Stimulated activated naive B cell treated with anti-CD40 and anti-IgM and Interleukin-4, amounts not matched to agents 10 μg/mL and 1 μg/mL and 100 μg/mL, for 72 hours (primary cell): ENCODE measurements around the gene MFF.

ENCODE experiments used
- ATAC-seq, 2 donors: fragments of 150-1000 bp; cut with Tn5 transposase; replicated peaks; 2 replicates each; pipeline ENCODE4 v1.10.0; 2021; ENCODE audit warnings: moderate library complexity in 1 of 2
- DNase-seq: peaks from one replicate; pipeline ENCODE4 v3.0.0; 2021
- H3K27ac Mint-ChIP-seq: one replicate; pipeline ENCODE4 v1.8.0; 2022; ENCODE audit warnings: mild to moderate bottlenecking, mixed read lengths
- H3K27me3 Mint-ChIP-seq, 2 donors: one replicate each; pipeline ENCODE4 v1.8.0; 2022; ENCODE audit warnings: mixed read lengths in 2 of 2
- H3K36me3 Mint-ChIP-seq, 2 donors: one replicate each; pipeline ENCODE4 v1.8.0; 2022; ENCODE audit warnings: mixed read lengths in 2 of 2, mild to moderate bottlenecking in 1 of 2
- H3K4me1 Mint-ChIP-seq, 2 donors: one replicate each; pipeline ENCODE4 v1.8.0; 2022; ENCODE audit warnings: mixed read lengths in 2 of 2, mild to moderate bottlenecking in 1 of 2
- H3K4me3 Mint-ChIP-seq, 2 donors: one replicate each; pipeline ENCODE4 v1.8.0; 2022; ENCODE audit warnings: mild to moderate bottlenecking in 2 of 2, mixed read lengths in 2 of 2, moderate library complexity in 1 of 2
- H3K9me3 Mint-ChIP-seq, 2 donors: one replicate each; pipeline ENCODE4 v1.8.0; 2022; ENCODE audit warnings: mixed read lengths in 2 of 2, mild to moderate bottlenecking in 1 of 2

Gene MFF

DNA sequence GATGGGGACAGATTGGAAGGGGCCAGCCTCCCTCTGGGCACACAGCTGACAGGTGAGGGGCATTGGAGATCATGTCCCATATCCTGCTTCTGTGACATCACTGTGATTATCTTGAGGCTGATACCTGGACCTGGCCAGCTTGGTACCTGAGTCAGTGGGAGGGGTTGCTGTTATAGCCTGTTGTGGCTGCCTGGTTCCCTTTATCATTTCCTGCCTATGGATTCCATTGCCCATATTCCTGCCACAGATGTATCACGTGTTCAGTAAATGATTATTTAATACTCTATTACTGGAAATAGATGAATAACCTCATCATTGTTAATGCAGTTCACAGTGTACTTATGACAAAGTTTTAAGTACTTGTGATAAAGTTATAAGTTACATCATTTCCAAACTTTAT, 70.5 kb downstream of the MFF start:
- no peaks in the 10 kb centered on the region for H3K36me3 Mint-ChIP-seq
- no peak overlapping the region for H3K27ac Mint-ChIP-seq
- H3K4me1 Mint-ChIP-seq = peaks cover 17 to 41% of the 10 kb centered on the region in 2 donors
- DNase-seq (no peak), ATAC-seq (peak in 1 of 2 donors; percentile 29)
- no peak overlapping the region for H3K4me3 Mint-ChIP-seq
- no peaks in the 10 kb centered on the region for H3K27me3 Mint-ChIP-seq
- peaks cover 0 to 1% of the 10 kb centered on the region in 2 donors for H3K9me3 Mint-ChIP-seq

DNA sequence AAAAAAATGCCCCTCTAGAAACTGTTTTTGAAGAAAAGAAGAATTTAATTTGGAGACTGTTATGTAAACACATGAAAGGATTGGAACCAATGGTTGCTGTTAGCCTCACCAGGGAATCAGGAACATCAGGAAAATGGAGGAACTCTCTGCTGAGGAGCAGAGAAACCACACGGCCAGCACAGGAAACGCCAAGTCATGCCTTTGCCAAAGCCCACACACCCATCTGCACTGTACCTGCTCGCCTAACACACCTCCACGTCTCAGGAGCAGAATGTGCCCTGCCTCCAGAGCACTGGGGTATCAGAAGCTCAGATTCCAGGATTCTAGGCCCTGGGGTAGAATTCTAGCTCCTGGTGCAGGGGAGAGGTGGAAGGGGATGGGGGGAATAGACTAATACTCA, 72.5 kb downstream of the MFF start:
- Mint-ChIP-seq H3K27me3 (peaks cover 0 to 3% of the 10 kb centered on the region in 2 donors), H3K27ac (no peak overlapping the region), H3K36me3 (peaks cover 0 to 4% of the 10 kb centered on the region in 2 donors), H3K4me1 (peaks cover 26 to 46% of the 10 kb centered on the region in 2 donors), H3K4me3 (no peak overlapping the region), H3K9me3 (no peaks in the 10 kb centered on the region)
- DNase-seq = no peak
- no peak for ATAC-seq

DNA sequence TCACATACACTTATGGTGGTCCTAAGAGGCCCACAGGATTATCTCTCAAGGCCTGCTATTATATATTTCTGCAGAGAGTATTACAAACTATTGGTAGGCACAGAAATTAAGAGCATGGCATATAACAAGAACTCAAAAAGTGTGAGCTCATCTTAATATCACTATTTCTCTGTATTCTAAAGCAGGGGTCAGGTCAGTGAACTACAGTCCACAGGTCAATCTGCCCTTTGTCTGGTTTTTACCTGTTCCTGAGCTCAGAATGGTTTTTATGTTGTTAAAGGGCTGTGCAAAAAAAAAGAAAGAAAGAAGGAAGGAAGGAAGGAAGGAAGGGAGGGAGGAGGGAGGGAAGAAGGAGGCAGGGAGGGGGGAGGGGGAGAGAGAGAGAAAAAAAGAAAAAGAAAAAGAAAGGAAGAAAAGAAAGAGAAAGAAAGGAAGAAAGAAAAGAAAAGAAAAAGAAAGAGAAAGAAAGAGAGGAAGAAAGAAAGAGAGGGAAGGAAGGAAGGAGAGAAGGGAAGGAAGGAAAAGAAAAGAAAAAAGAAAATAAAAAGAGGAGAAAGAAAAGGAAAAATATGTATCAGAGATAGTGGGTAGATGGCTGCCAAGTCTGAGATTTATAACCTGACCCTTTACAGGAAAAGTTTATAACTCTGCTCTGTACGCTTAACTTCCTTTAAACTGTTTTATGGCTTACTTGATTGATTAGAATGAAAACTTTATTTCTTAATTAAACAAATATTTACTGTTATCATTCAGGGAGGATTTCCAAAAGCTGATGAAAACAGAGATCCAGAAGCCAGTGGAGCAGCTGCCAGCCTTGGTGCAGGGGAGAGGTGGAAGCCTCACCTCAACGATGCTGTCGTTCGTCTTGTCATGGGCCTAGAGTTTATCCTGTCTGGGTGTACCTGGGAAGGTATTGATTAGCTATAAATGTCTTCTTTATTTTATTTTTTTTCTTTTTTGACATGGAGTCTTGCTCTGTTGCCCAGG, 73.9 kb downstream of the MFF start:
- H3K27ac Mint-ChIP-seq = no peak overlapping the region
- H3K4me1 Mint-ChIP-seq = peaks cover 25 to 48% of the 10 kb centered on the region in 2 donors
- peaks cover 0 to 8% of the 10 kb centered on the region in 2 donors for H3K36me3 Mint-ChIP-seq
- peaks cover 0 to 3% of the 10 kb centered on the region in 2 donors for H3K27me3 Mint-ChIP-seq
- H3K4me3 Mint-ChIP-seq = no peak overlapping the region
- no peak for DNase-seq
- no peaks in the 10 kb centered on the region for H3K9me3 Mint-ChIP-seq
- ATAC-seq = no peak

DNA sequence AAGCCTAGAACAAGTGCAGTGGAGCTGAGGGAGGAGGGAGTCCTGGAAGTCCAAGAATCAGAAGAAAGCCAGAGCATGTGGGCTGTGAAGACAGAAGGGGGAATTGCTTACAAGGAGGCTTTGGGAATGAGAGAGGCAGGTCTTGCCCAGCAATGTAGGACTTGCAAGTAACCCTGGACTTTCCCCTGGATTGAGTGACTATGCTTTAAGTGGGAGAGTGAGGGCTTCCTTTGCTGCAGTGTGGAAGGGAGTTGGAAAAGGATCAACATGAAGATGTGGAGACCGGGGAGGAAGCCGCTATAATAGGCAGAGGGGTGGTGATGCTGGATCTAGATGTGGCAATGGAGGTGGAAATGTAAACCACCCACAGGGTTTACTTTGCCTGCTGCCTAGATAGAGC, 76.5 kb downstream of the MFF start:
- H3K4me3 Mint-ChIP-seq = no peak overlapping the region
- no peak overlapping the region for H3K27ac Mint-ChIP-seq
- H3K4me1 Mint-ChIP-seq = peaks cover 37 to 66% of the 10 kb centered on the region in 2 donors
- DNase-seq = no peak
- H3K36me3 Mint-ChIP-seq = peaks cover 0 to 8% of the 10 kb centered on the region in 2 donors
- no peak for ATAC-seq
- peaks cover 0 to 3% of the 10 kb centered on the region in 2 donors for H3K27me3 Mint-ChIP-seq
- no peaks in the 10 kb centered on the region for H3K9me3 Mint-ChIP-seq

DNA sequence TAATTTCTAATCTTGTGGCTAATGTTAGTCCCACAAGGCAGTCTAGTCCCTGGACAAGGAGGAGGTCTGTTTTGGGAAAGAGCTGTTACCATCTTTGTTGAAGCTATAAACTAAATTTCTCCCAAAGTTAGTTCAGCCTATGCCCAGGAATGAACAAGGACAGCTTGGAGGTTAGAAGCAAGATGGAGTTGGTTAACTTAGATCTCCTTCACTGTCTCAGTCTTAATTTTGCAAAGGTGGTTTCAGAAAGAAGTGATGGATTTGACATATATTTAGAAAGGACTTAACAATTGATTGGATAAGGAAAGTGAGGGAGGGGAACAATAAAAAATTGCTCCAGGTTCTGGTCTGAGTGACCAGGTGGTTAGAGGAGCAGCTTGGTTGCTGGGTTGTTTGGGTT, 77.3 kb downstream of the MFF start:
- ATAC-seq (no peak), DNase-seq (no peak)
- H3K4me3 Mint-ChIP-seq = no peak overlapping the region
- H3K27ac Mint-ChIP-seq = peak overlapping the region; percentile 63
- H3K4me1 Mint-ChIP-seq = peaks cover 39 to 68% of the 10 kb centered on the region in 2 donors
- no peaks in the 10 kb centered on the region for H3K9me3 Mint-ChIP-seq
- peaks cover 0 to 3% of the 10 kb centered on the region in 2 donors for H3K27me3 Mint-ChIP-seq
- peaks cover 0 to 8% of the 10 kb centered on the region in 2 donors for H3K36me3 Mint-ChIP-seq

DNA sequence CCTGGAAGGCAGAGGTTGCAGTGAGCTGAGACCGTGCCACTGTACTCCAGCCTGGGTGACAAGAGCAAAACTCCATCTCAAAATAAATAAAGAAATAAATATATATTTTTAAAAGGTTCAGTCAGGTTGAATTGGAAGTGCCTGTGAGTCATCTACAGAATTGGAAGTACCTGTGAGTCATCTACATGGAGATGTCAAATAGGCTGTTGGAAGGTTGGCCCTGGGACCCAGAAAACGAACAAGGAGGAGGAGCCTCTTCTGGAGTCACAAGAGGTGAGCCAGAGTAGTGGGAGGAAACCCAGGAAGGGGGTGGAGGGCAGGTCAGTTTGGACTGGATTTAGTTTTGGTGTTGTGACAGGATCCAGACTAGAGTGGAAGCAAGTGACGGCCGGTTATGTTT, 77.9 kb downstream of the MFF start:
- Mint-ChIP-seq H3K4me1 (peaks cover 44 to 68% of the 10 kb centered on the region in 2 donors), H3K36me3 (peaks cover 0 to 8% of the 10 kb centered on the region in 2 donors), H3K27me3 (peaks cover 0 to 3% of the 10 kb centered on the region in 2 donors), H3K4me3 (peak overlapping the region; percentile 11 to 18), H3K27ac (peak overlapping the region; percentile 77), H3K9me3 (no peaks in the 10 kb centered on the region)
- ATAC-seq (no peak), DNase-seq (no peak)

DNA sequence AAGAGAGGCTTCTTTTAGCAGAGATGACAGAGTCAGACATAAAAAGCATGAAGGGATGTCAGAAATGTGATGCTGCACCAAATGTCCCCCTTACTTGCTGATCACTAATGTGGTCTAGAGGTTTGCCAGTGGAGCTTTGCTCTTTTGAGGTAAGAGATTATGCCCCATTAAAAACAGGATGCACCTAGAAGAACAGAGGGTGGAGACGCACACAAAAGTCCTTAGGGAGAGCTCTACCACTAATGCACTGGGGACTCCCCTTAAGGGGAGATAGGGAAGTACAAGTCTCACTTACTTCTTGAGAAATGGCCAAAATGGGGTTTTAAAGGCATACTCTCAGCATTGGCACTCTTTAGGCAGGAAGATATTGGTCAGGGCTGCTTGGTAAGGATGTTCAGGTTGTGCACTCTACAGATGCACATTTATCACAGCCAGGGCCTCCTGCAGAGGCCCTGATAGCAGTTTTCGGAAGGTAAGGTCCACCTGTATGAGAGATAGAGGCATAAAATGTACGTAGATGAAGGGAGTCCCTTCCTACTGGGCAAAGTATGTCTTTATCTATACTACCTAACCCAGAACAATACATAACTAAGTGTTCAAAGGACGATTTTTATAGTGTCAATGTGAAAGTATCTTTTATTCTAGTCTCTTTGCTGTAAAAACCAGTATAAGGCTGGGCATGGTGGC, 79.7 kb downstream of the MFF start:
- Mint-ChIP-seq H3K9me3 (no peaks in the 10 kb centered on the region), H3K4me3 (no peak overlapping the region), H3K27ac (peak overlapping the region; percentile 3), H3K4me1 (peaks cover 45 to 66% of the 10 kb centered on the region in 2 donors), H3K36me3 (peaks cover 0 to 8% of the 10 kb centered on the region in 2 donors), H3K27me3 (peaks cover 0 to 3% of the 10 kb centered on the region in 2 donors)
- peak; percentile 93 to 95 for ATAC-seq
- peak; percentile 65 for DNase-seq

DNA sequence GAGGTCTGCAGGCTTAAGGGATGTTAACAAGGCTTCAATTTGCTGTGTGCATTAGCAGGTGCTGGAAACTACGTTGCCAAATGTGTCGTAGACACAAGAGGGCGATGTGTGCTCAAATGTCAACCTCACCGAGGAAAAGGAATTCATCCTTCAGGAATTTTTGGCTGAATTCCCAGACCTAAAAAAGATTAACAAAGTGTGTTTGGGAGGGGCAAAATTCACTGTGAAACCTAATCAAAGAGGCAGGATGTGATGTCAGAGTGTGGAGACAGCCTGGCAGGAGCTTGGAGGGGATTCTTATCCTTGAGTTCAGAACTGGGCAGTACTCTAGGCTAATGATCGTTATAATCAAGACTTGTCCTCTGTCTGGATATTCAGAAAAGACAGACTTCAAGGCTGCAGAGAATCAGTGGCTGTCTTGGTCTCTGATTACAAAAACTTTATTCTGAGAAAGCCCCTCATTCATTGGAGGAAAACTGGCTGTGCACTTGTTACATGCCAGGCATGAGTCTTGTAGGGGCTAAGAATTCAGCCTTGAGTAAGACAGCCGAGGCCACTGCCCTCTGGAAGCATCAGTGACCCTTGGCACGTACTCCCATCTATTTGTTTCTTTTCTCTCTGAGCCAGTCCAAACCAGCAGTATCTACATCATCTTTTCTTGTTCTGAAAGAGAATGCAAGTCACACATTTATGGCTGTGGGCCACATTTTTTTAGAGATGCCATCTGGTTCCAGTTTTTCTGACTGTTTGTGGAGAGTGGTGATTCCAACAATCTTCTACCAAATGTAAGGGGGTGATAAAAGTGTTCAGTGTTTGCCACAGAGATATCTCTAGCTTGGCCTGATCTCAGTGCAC, 81.4 kb downstream of the MFF start:
- Mint-ChIP-seq H3K36me3 (peaks cover 0 to 6% of the 10 kb centered on the region in 2 donors), H3K27me3 (peaks cover 0 to under 1% of the 10 kb centered on the region in 2 donors), H3K9me3 (no peaks in the 10 kb centered on the region), H3K4me3 (peak overlapping the region in 1 of 2 donors; percentile 36), H3K27ac (peak overlapping the region; percentile 39), H3K4me1 (peaks cover 51 to 71% of the 10 kb centered on the region in 2 donors)
- ATAC-seq (no peak), DNase-seq (no peak)
